K562 (cell line): ENCODE measurements around the gene CTPS1. TPM values are rescaled to one million over a fixed set of nuclear protein-coding genes. Genes with fewer than 3 reads are reported as not detected.

Experiments
- ATAC-seq: fragments of 200-7000 bp; cut with Tn5 transposase; 3 replicates; pipeline ENCODE4 v1.9.1; 2020; ENCODE audit warnings: moderate library complexity
- BruUV-seq: library from RNA; stranded (reverse); fragments of 400-500 nt; replicated peaks from 2 replicates; lab custom pipeline; 2021; lab: Mats Ljungman, UMichigan
- CTCF ChIA-PET: fragments of 300-600 bp; formaldehyde crosslinking; extraction: SDS; loops from one replicate; lab custom pipeline; 2021; ENCODE audit warnings: low intra/inter-chr PET ratio; lab: Yijun Ruan, JAX
- POLR2A ChIA-PET: fragments of 300-600, 350-650 bp; sonication (Branson Sonifier 250); formaldehyde crosslinking; extraction: SDS; loops from one replicate; lab custom pipeline; 2021; ENCODE audit warnings: antibody characterized with exemption, inconsistent platforms; lab: Yijun Ruan, JAX
- DNase-seq, 4 experiments: peaks; one replicate each; pipeline versions ENCODE4 v3.0.0 to v3.0.0-alpha.2; 2011 to 2018; ENCODE audit warnings: low spot score in 3 of 4, mixed read lengths in 3 of 4; ENCODE audit errors: extremely low read depth in 1 of 4
- FAIRE-seq: peaks from 2 replicates; lab custom pipeline; 2011; peaks lifted over from hg19 to GRCh38; lab: Jason Lieb, UNC
- H2AFZ ChIP-seq: 2 replicates; pipeline ENCODE4 v1.6.0; 2011; ENCODE audit warnings: low read depth, low read length, control low read depth, inconsistent platforms
- H3K27ac ChIP-seq: fragments of 200-600 bp; 3 replicates; pipeline ENCODE4 v1.8.0; 2011; ENCODE audit warnings: low read depth, mild to moderate bottlenecking, control low read depth, inconsistent platforms, low read length, moderate library complexity, mixed read lengths; ENCODE audit errors: extremely low read depth
- H3K27me3 ChIP-seq, 2 experiments: fragments of 300-600 bp in 1 of 2; 2 replicates in 1 of 2; 3 replicates in 1 of 2; pipeline versions ENCODE4 v1.6.0 to v1.8.0; 2011; ENCODE audit warnings: inconsistent platforms in 2 of 2, low read length in 2 of 2, mild to moderate bottlenecking in 1 of 2, mixed read lengths in 1 of 2, moderate library complexity in 1 of 2; ENCODE audit not compliant: control insufficient read depth in 2 of 2, insufficient read depth in 2 of 2
- H3K36me3 ChIP-seq: fragments of 300-600 bp; 3 replicates; pipeline ENCODE4 v1.8.0; 2011; ENCODE audit warnings: mild to moderate bottlenecking, low read length, inconsistent platforms; ENCODE audit not compliant: control insufficient read depth, insufficient read depth
- H3K4me1 ChIP-seq, 2 experiments: fragments of 200-600 bp in 1 of 2; replicated peaks in 1 of 2; 2 replicates in 1 of 2; 3 replicates in 1 of 2; pipeline versions ENCODE4 v1.5.1 to v1.8.0; 2011; ENCODE audit warnings: inconsistent platforms in 2 of 2, low read length in 2 of 2, mild to moderate bottlenecking in 1 of 2, mixed read lengths in 1 of 2, moderate library complexity in 1 of 2; ENCODE audit not compliant: control insufficient read depth in 2 of 2, insufficient read depth in 2 of 2
- H3K4me2 ChIP-seq: 2 replicates; pipeline ENCODE4 v1.6.1; 2011; ENCODE audit warnings: low read length, control low read depth, inconsistent platforms, mixed read lengths; ENCODE audit not compliant: insufficient read depth
- H3K4me3 ChIP-seq: fragments of 200-600 bp; sonication (generic), shearing (Covaris generic); 2 replicates; pipeline ENCODE4 v1.5.1; 2016; ENCODE audit warnings: control low read depth, inconsistent platforms
- H3K79me2 ChIP-seq: fragments of 200-600 bp; 3 replicates; pipeline ENCODE4 v1.8.0; 2011; ENCODE audit warnings: low read length, inconsistent platforms; ENCODE audit not compliant: control insufficient read depth, insufficient read depth
- H3K9ac ChIP-seq, 2 experiments: 2 replicates each; pipeline versions ENCODE4 v1.6.0 to v1.6.1; 2011; ENCODE audit warnings: low read depth in 2 of 2, low read length in 2 of 2, control low read depth in 1 of 2, inconsistent platforms in 1 of 2, mild to moderate bottlenecking in 1 of 2, mixed read lengths in 1 of 2; ENCODE audit not compliant: insufficient read depth in 1 of 2
- H3K9me1 ChIP-seq: one replicate; pipeline ENCODE4 v1.6.0; 2011; ENCODE audit warnings: inconsistent platforms, mild to moderate bottlenecking, low read length, moderate library complexity; ENCODE audit not compliant: control insufficient read depth, insufficient read depth
- H3K9me3 ChIP-seq: replicated peaks from 2 replicates; pipeline ENCODE4 v1.5.1; 2011; ENCODE audit warnings: low read depth, low read length, inconsistent platforms; ENCODE audit not compliant: control insufficient read depth, insufficient read depth
- H4K20me1 ChIP-seq: replicated peaks from 2 replicates; pipeline ENCODE4 v1.6.1; 2011; ENCODE audit warnings: low read length, inconsistent platforms, mixed read lengths; ENCODE audit not compliant: control insufficient read depth, insufficient read depth
- BACH1 ChIP-seq: fragments of 200-800 bp; sonication (Bioruptor generic); IDR thresholded peaks from 2 replicates; pipeline ENCODE4 v1.6.1; 2016; ENCODE audit warnings: missing genetic modification characterization, missing compliant biosample characterization
- DNMT1 ChIP-seq: fragments of 450-650 bp; IDR thresholded peaks from 2 replicates; pipeline ENCODE4 v1.6.1; 2016; ENCODE audit warnings: antibody characterized with exemption, mild to moderate bottlenecking
- GTF2F1 ChIP-seq: IDR thresholded peaks from 2 replicates; pipeline ENCODE4 v1.6.1; 2011; ENCODE audit warnings: low read depth, low read length, improper control_type of control experiment
- MXI1 ChIP-seq: IDR thresholded peaks from 2 replicates; pipeline ENCODE4 v1.6.1; 2011; ENCODE audit warnings: low read depth, mild to moderate bottlenecking, improper control_type of control experiment, low read length
- NCOA4 ChIP-seq: fragments of 450-650 bp; IDR thresholded peaks from 2 replicates; pipeline ENCODE4 v1.6.1; 2018; ENCODE audit warnings: mild to moderate bottlenecking; ENCODE audit not compliant: partially characterized antibody
- SMARCB1 ChIP-seq: IDR thresholded peaks from 2 replicates; pipeline ENCODE4 v1.6.1; 2011; ENCODE audit warnings: improper control_type of control experiment, low read depth; ENCODE audit not compliant: insufficient read length
- SP1 ChIP-seq: sonication (generic); formaldehyde crosslinking; IDR thresholded peaks from 2 replicates; pipeline ENCODE4 v1.8.1; 2022; ENCODE audit warnings: mild to moderate bottlenecking, missing genetic modification reagents
- TOE1 ChIP-seq, 2 experiments: fragments of 450-650 bp in 1 of 2; sonication (generic) in 1 of 2; formaldehyde crosslinking in 1 of 2; IDR thresholded peaks; 2 replicates each; pipeline versions ENCODE4 v1.7.1 to v1.8.0; 2016 to 2022; ENCODE audit warnings: borderline replicate concordance in 2 of 2, mild to moderate bottlenecking in 2 of 2, antibody characterized with exemption in 1 of 2, inconsistent platforms in 1 of 2, low read depth in 1 of 2, missing genetic modification reagents in 1 of 2, moderate library complexity in 1 of 2
- ZFX ChIP-seq: sonication (generic); formaldehyde crosslinking; IDR thresholded peaks from 2 replicates; pipeline ENCODE4 v1.8.0; 2022; ENCODE audit warnings: mild to moderate bottlenecking, missing genetic modification reagents, moderate library complexity
- ZNF76 ChIP-seq: fragments of 250-450 bp; sonication (Bioruptor Pico); IDR thresholded peaks from 2 replicates; pipeline ENCODE4 v1.4.0; 2020; ENCODE audit warnings: mild to moderate bottlenecking, moderate library complexity, borderline replicate concordance
- ZSCAN32 ChIP-seq: fragments of 450-650 bp; formaldehyde crosslinking; IDR thresholded peaks from 2 replicates; pipeline ENCODE4 v1.4.0; 2020; ENCODE audit warnings: mild to moderate bottlenecking, moderate library complexity
- WGBS: fragments of 100-300 bp; shearing (Covaris generic); methylation state at CpG from one replicate; pipeline ENCODE4 v1.1.6; 2016; ENCODE audit warnings: low coverage, mixed read lengths; ENCODE audit not compliant: insufficient coverage; ENCODE audit errors: missing lambda C conversion rate; 5-methylcytosine and 5-hydroxymethylcytosine counted together
- in situ Hi-C: fragments of 300-500 bp; cut with MboI; formaldehyde crosslinking; loops from 4 replicates; pipeline ENCODE4 v1.15.0; 2018; ENCODE audit warnings: inconsistent platforms, mixed read lengths
- intact Hi-C: fragments of 100-400 bp; cut with micrococcal nuclease; formaldehyde crosslinking; loops from 2 replicates; pipeline ENCODE4 v1.14.2; 2022
- polyA plus RNA-seq, 8 experiments: library from polyadenylated mRNA; depleted of rRNA in 4 of 8; stranded (reverse) in 5 of 8; unstranded in 3 of 8; fragments of >200 nt; fragmentation: Nextera tagmentation in 2 of 8; fragmentation: Illumina TruSeq in 1 of 8; extraction: Ambion mirVana in 2 of 8; extraction: Trizol in 1 of 8; gene quantifications; 2 replicates each; pipeline versions ENCODE4 v1.2.1 to v1.2.3, GENCODE V29; 2011 to 2014; ENCODE audit warnings: inconsistent platforms in 1 of 8, missing spikeins in 1 of 8
- total RNA-seq, 7 experiments: library from RNA; depleted of rRNA in 6 of 7; stranded (reverse); fragments of >200 nt in 6 of 7; fragmentation: Illumina TruSeq in 2 of 7; extraction: Trizol in 2 of 7; gene quantifications; 2 replicates each; pipeline versions ENCODE4 v1.2.1 to v1.2.3, GENCODE V29; 2011 to 2021; ENCODE audit warnings: low replicate concordance in 1 of 7
- TF ChIP-seq, protein P1 (sequence below): sonication (generic); formaldehyde crosslinking; IDR thresholded peaks from 2 replicates; pipeline ENCODE4 v1.9.0; 2022; ENCODE audit warnings: mild to moderate bottlenecking, missing genetic modification reagents
- TF ChIP-seq, protein P2 (sequence below): sonication (generic); formaldehyde crosslinking; IDR thresholded peaks from 2 replicates; pipeline ENCODE4 v1.9.0; 2022; ENCODE audit warnings: mild to moderate bottlenecking, missing genetic modification reagents

Gene CTPS1
- total and polyA plus RNA-seq, 9 of the 15 experiments (the other 6 are each of a cell fraction or from before 2014, with no cell fraction given), result 44.4 to 164 (median 87.7) TPM

DNA sequence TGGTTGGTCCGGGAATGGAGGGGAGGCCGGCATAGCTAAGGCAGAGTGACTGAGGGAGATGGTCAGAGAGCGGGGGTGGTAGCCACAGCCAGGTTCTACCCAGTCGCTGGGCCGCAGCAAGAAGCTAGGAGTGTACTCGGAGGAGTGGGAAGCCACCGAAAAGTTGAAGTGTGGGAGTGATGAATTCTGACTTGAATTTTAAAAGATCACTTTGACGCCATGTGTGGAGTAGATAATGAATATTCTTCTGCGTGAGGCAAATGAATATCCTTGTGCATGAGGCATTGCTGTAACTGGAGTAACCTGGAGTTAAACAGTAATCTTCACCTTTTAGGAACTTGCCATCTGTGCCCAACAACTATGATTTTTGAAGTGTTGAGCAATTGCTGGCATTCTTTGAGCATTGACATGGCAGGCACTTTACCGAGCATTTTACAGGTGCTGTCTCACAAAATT is 6.9 kb downstream of the CTPS1 start:
- POLR2A ChIA-PET, result interaction anchor here (0.7 to 3.9 kb wide), 3 partner anchors 10 to 1793 kb away, joined by 3 to 24 read pairs (median 7); no protein-coding TSS in a partner anchor
- DNase-seq, result no peak
- intact Hi-C loops (no loop called here), in situ Hi-C loops (no loop called here)
- BruUV-seq, result no TSS peak
- Histone ChIP-seq H3K27ac (no peak overlapping the region), H3K4me1 (peaks cover 9 to 13% of the 10 kb centered on the region in 2 experiments; a peak in 4 of 5 replicates), H2AFZ (no peak overlapping the region), H3K9ac (0 out of 4 replicates have a peak overlapping the region, but pooled peaks of 1 of the 2 experiments have one; percentile 23), H3K79me2 (peaks cover 40% of the 10 kb centered on the region), H3K4me3 (no peak overlapping the region), H3K27me3 (no peaks in the 10 kb centered on the region), H3K4me2 (no peak overlapping the region), H3K9me1 (peaks cover 4% of the 10 kb centered on the region), H3K9me3 (no peaks in the 10 kb centered on the region), H4K20me1 (peaks cover 6% of the 10 kb centered on the region), H3K36me3 (peaks cover 100% of the 10 kb centered on the region)
- CTCF ChIA-PET, result no interaction called here
- FAIRE-seq, result no peak
- TF ChIP-seq ZSCAN32 (no peak), TOE1 (IDR thresholded peaks at IDR 0.05; ENCODE audit: borderline replicate concordance) (no peak), TOE1 (CRISPR knock-in tag; IDR thresholded peaks at IDR 0.05; ENCODE audit: borderline replicate concordance, low read depth) (no peak), NCOA4 (no peak), BACH1 (tag) (no peak), GTF2F1 (no peak), ZNF76 (CRISPR knock-in tag) (no peak), ZFX (CRISPR knock-in tag) (no peak), MXI1 (no peak), SP1 (CRISPR knock-in tag) (no peak), SMARCB1 (no peak), DNMT1 (no peak)
- TF ChIP-seq, protein P1, sequence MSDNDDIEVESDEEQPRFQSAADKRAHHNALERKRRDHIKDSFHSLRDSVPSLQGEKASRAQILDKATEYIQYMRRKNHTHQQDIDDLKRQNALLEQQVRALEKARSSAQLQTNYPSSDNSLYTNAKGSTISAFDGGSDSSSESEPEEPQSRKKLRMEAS (CRISPR knock-in tag), result no peak
- TF ChIP-seq, protein P2, sequence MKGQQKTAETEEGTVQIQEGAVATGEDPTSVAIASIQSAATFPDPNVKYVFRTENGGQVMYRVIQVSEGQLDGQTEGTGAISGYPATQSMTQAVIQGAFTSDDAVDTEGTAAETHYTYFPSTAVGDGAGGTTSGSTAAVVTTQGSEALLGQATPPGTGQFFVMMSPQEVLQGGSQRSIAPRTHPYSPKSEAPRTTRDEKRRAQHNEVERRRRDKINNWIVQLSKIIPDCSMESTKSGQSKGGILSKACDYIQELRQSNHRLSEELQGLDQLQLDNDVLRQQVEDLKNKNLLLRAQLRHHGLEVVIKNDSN, result no peak
- 96% methylated on average over 10 of the region's 10 CpGs for WGBS
- ATAC-seq, result no peak
